HG03095 (cell line): ENCODE measurements around the gene ACBD6.
"Not testable (repeated sequence)": the region's sequence is repeated elsewhere in the genome, so short reads cannot be mapped to it uniquely, and the experiment has no call there.

ENCODE experiments used
- ATAC-seq: cut with Tn5 transposase; IDR thresholded peaks from one replicate; pipeline ENCODE4 v1.9.1; 2021; ENCODE audit warnings: moderate library complexity; ENCODE audit not compliant: unreplicated experiment

ACBD6 gene

GRCh38 chr1:180421614-180422013 lies 80.8 kb downstream of the ACBD6 start:
- ATAC-seq = no peak

- not testable (repeated sequence) for ATAC-seq
Observed at GRCh38 chr1:180421145-180421544, 81.2 kb downstream of the ACBD6 start.

- ATAC-seq = no peak
Observed at GRCh38 chr1:180415985-180416633, 86.3 kb downstream of the ACBD6 start.

- ATAC-seq = no peak
Observed at GRCh38 chr1:180415236-180415848, 87.0 kb downstream of the ACBD6 start.

GRCh38 chr1:180412583-180412982 lies 89.8 kb downstream of the ACBD6 start:
- ATAC-seq = no peak

GRCh38 chr1:180408128-180408527 lies 94.2 kb downstream of the ACBD6 start:
- not testable (repeated sequence) for ATAC-seq

GRCh38 chr1:180407051-180407450 lies 95.3 kb downstream of the ACBD6 start:
- ATAC-seq = no peak

- ATAC-seq = no peak
Observed at GRCh38 chr1:180402551-180402950, 99.8 kb downstream of the ACBD6 start.

GRCh38 chr1:180402001-180402400 lies 100.4 kb downstream of the ACBD6 start:
- no peak for ATAC-seq

GRCh38 chr1:180397175-180397574 lies 105.2 kb downstream of the ACBD6 start:
- ATAC-seq = no peak

- no peak for ATAC-seq
Observed at GRCh38 chr1:180392427-180393145, 109.8 kb downstream of the ACBD6 start.

GRCh38 chr1:180392020-180392419 lies 110.4 kb downstream of the ACBD6 start:
- no peak for ATAC-seq

- no peak for ATAC-seq
Observed at GRCh38 chr1:180387413-180387812, 115.0 kb downstream of the ACBD6 start.

- ATAC-seq = no peak
Observed at GRCh38 chr1:180386745-180387367, 115.5 kb downstream of the ACBD6 start.

GRCh38 chr1:180385144-180385543 lies 117.2 kb downstream of the ACBD6 start:
- ATAC-seq = no peak

- no peak for ATAC-seq
Observed at GRCh38 chr1:180384286-180385005, 117.9 kb downstream of the ACBD6 start.

GRCh38 chr1:180382326-180383115 lies 119.9 kb downstream of the ACBD6 start:
- ATAC-seq = no peak

- ATAC-seq = no peak
Observed at GRCh38 chr1:180381184-180381580, 121.2 kb downstream of the ACBD6 start.

- ATAC-seq = no peak
Observed at GRCh38 chr1:180380259-180381183, 121.9 kb downstream of the ACBD6 start.
